ENCODE measurements around the gene DNM2.
A peak's percentile ranks its signal among the peaks of the same experiment; 100 is the strongest.

Gene DNM2

DNA sequence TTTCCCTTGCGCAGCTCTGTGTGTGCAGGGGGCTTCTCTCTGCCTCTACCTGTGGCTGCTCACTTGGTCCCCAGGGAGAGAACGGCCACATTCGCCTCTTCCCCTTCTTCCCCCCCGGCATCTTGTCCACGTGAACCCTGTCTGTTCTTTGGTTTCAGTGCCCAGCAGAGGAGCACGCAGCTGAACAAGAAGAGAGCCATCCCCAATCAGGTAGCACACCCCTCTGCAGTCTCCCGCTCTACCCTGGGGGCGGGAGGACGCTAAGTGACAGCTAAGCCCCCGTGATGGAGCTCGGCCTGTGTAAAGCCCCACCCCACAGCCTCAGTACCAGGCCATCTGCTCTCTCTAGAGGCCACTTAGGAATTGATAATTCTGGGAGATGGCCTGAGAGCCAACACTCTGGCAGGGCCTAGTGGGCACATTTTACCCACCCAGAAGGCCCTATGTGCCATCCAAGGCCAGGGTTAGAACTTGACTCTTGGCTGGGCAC is 87.9 kb downstream of the DNM2 start:
- Histone ChIP-seq H3K27ac (ENCODE audit: extremely low read depth, low read depth, low read length) (no peak overlapping the region), H3K4me1 (ENCODE audit: control insufficient read depth, insufficient read depth, low read length) (no peaks in the 10 kb centered on the region), H3K36me3 (ENCODE audit: control insufficient read depth in 2 of 2, insufficient read depth in 1 of 2, low read length in 2 of 2) (peaks cover 19 to 73% of the 10 kb centered on the region in 2 experiments; a peak in 2 of 3 replicates), H3K4me3 (ENCODE audit: low read depth, low read length) (no peak overlapping the region), H3K9me3 (ENCODE audit: control insufficient read depth, insufficient read depth, low read depth, low read length) (no peaks in the 10 kb centered on the region)
- CTCF ChIA-PET, result interaction anchor here (1.0 kb wide), 1 partner anchor 12 kb away, joined by 3 read pairs; no protein-coding TSS in a partner anchor
- TF ChIP-seq, protein P1, sequence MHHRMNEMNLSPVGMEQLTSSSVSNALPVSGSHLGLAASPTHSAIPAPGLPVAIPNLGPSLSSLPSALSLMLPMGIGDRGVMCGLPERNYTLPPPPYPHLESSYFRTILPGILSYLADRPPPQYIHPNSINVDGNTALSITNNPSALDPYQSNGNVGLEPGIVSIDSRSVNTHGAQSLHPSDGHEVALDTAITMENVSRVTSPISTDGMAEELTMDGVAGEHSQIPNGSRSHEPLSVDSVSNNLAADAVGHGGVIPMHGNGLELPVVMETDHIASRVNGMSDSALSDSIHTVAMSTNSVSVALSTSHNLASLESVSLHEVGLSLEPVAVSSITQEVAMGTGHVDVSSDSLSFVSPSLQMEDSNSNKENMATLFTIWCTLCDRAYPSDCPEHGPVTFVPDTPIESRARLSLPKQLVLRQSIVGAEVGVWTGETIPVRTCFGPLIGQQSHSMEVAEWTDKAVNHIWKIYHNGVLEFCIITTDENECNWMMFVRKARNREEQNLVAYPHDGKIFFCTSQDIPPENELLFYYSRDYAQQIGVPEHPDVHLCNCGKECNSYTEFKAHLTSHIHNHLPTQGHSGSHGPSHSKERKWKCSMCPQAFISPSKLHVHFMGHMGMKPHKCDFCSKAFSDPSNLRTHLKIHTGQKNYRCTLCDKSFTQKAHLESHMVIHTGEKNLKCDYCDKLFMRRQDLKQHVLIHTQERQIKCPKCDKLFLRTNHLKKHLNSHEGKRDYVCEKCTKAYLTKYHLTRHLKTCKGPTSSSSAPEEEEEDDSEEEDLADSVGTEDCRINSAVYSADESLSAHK (tag by site-specific recombination; IDR thresholded peaks at IDR 0.05), result no peak
- TF ChIP-seq, protein P2, sequence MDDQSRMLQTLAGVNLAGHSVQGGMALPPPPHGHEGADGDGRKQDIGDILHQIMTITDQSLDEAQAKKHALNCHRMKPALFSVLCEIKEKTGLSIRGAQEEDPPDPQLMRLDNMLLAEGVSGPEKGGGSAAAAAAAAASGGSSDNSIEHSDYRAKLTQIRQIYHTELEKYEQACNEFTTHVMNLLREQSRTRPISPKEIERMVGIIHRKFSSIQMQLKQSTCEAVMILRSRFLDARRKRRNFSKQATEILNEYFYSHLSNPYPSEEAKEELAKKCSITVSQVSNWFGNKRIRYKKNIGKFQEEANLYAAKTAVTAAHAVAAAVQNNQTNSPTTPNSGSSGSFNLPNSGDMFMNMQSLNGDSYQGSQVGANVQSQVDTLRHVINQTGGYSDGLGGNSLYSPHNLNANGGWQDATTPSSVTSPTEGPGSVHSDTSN (CRISPR knock-in tag; IDR thresholded peaks at IDR 0.05), result no peak
- no peak for TF ChIP-seq ZNF239 (tag by site-specific recombination; IDR thresholded peaks at IDR 0.05)
- TF ChIP-seq ZNF174 (tag by site-specific recombination; IDR thresholded peaks at IDR 0.05), result no peak
- no peak for TF ChIP-seq ZNF292 (tag by site-specific recombination; IDR thresholded peaks at IDR 0.05; ENCODE audit: borderline replicate concordance, low read depth)
- TF ChIP-seq MYNN (tag by site-specific recombination; IDR thresholded peaks at IDR 0.05; ENCODE audit: borderline replicate concordance), result no peak
- no peak for TF ChIP-seq ZBTB17 (tag by site-specific recombination; IDR thresholded peaks at IDR 0.05)
- no peak for TF ChIP-seq ZNF514 (tag by site-specific recombination; IDR thresholded peaks at IDR 0.05)
- POLR2A ChIA-PET, result interaction anchor here (0.5 kb wide), 1 partner anchor 262 kb away, joined by 5 read pairs; the partner anchor contains the start of gene ATG4D

DNA sequence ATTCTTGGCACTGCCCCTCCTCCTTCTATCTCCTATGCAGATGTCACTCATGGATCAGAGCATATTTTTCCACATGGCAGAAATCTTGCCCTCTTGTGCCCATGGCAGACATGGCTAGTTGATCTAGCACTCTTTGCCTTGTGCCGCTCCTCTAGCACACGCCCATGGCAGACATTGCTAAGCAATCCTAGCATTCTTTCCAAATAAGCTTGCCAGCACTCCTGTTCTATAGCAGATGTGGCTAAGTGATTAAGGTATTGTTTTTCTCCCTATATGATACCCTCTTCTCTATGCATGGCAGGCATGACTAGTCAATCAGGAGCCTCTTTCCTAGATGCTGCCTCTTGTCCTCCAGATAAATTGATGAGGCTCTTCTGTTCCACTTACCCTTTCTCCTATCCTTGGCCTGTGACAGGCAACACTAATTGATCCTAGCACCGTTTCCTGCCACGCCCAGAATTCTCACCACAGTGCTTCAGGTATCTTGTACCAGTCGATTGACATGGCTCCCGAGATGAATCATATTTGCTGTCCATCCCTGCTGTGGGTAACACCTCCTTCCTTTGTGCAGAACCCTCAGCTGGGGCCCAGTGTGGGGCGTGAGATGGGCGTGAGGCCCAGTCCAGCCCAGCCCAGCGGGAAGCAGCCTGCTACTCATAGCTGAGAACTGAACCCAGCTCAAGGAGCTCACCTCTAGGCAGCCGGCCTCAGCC is 91.2 kb downstream of the DNM2 start:
- CTCF ChIA-PET, result interaction anchor here (0.7 kb wide), 1 partner anchor 689 kb away, joined by 3 read pairs; no protein-coding TSS in a partner anchor
- no peak overlapping the region for H3K4me3 ChIP-seq (ENCODE audit: low read depth, low read length)
- no peaks in the 10 kb centered on the region for H3K9me3 ChIP-seq (ENCODE audit: control insufficient read depth, insufficient read depth, low read depth, low read length)
- TF ChIP-seq ZNF514 (tag by site-specific recombination; IDR thresholded peaks at IDR 0.05), result no peak
- 0 out of 2 replicates have a peak, but pooled peaks have one; percentile 34 for TF ChIP-seq KLF1 (tag by site-specific recombination; IDR thresholded peaks at IDR 0.05)
- TF ChIP-seq KLF10 (tag by site-specific recombination; IDR thresholded peaks at IDR 0.05), result peak; percentile 69; the same call in 1 of the 2 replicates
- TF ChIP-seq ZBTB17 (tag by site-specific recombination; IDR thresholded peaks at IDR 0.05), result peak; percentile 97
- TF ChIP-seq ZNF23 (tag by site-specific recombination; IDR thresholded peaks at IDR 0.05; ENCODE audit: borderline replicate concordance), result peak; percentile 99
- TF ChIP-seq ZNF768 (tag by site-specific recombination; IDR thresholded peaks at IDR 0.05), result no peak
- 0 out of 2 replicates have a peak, but pooled peaks have one; percentile 25 for TF ChIP-seq ZBTB8A (tag by site-specific recombination; IDR thresholded peaks at IDR 0.05)
- TF ChIP-seq ZIC2 (tag by site-specific recombination; IDR thresholded peaks at IDR 0.05), result peak; percentile 42
- POLR2A ChIA-PET, result interaction anchor here (0.6 kb wide), 1 partner anchor 31 kb away, joined by 4 read pairs; no protein-coding TSS in a partner anchor
- no peak overlapping the region for H3K27ac ChIP-seq (ENCODE audit: extremely low read depth, low read depth, low read length)
- H3K4me1 ChIP-seq (ENCODE audit: control insufficient read depth, insufficient read depth, low read length), result no peaks in the 10 kb centered on the region
- peaks cover 13 to 70% of the 10 kb centered on the region in 2 experiments; a peak in 2 of 3 replicates for H3K36me3 ChIP-seq (ENCODE audit: control insufficient read depth in 2 of 2, insufficient read depth in 1 of 2, low read length in 2 of 2)

DNA sequence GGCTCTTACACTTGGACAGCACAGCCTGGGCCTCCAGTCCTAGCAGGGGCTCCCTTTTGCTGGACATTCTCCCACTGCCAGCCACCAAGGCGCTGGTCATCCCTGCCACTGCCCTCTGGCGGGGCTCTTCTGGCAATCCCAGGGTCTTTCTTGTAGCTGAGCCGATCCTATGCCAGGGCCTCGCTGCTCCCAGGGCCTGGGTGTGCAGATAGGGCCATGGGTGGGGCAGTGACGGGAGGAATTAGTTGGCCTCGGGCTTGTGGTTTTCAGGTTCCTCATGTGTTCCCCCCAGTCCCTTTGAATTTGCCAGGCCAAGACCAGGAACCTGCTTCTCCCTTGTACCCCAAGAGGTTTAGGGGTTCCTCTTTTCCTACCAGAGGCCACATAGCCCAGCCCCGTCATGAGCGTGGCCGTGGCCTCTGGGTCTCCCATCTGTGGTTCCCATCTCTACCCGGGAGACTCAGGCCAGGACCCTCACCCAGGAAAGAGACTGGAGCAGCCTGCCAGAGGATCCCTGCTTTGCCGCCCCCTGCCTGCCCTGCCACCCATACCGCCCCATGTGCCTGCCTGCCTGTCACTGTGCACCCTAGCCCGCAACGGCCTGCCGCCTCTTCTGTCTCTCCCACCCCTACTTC is 91.9 kb downstream of the DNM2 start:
- POLR2A ChIA-PET, result interaction anchor here (0.6 kb wide), 1 partner anchor 303 kb away, joined by 6 read pairs; no protein-coding TSS in a partner anchor
- peaks cover 6 to 68% of the 10 kb centered on the region in 2 experiments; a peak in 2 of 3 replicates for H3K36me3 ChIP-seq (ENCODE audit: control insufficient read depth in 2 of 2, insufficient read depth in 1 of 2, low read length in 2 of 2)
- CTCF ChIA-PET, result no interaction called here
- no peaks in the 10 kb centered on the region for H3K4me1 ChIP-seq (ENCODE audit: control insufficient read depth, insufficient read depth, low read length)
- no peak overlapping the region for H3K4me3 ChIP-seq (ENCODE audit: low read depth, low read length)
- no peaks in the 10 kb centered on the region for H3K9me3 ChIP-seq (ENCODE audit: control insufficient read depth, insufficient read depth, low read depth, low read length)
- H3K27ac ChIP-seq (ENCODE audit: extremely low read depth, low read depth, low read length), result no peak overlapping the region
- TF ChIP-seq, protein P3, sequence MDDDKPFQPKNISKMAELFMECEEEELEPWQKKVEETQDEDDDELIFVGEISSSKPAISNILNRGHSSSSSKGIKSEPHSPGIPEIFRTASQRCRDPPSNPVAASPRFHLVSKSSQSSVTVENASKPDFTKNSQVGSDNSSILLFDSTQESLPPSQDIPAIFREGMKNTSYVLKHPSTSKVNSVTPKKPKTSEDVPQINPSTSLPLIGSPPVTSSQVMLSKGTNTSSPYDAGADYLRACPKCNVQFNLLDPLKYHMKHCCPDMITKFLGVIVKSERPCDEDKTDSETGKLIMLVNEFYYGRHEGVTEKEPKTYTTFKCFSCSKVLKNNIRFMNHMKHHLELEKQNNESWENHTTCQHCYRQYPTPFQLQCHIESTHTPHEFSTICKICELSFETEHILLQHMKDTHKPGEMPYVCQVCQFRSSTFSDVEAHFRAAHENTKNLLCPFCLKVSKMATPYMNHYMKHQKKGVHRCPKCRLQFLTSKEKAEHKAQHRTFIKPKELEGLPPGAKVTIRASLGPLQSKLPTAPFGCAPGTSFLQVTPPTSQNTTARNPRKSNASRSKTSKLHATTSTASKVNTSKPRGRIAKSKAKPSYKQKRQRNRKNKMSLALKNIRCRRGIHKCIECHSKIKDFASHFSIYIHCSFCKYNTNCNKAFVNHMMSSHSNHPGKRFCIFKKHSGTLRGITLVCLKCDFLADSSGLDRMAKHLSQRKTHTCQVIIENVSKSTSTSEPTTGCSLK (tag by site-specific recombination; IDR thresholded peaks at IDR 0.05), result no peak
- TF ChIP-seq ZNF776 (tag by site-specific recombination; IDR thresholded peaks at IDR 0.05; ENCODE audit: borderline replicate concordance) (no peak), ZNF785 (tag by site-specific recombination; IDR thresholded peaks at IDR 0.05) (no peak), ZNF664 (tag by site-specific recombination; IDR thresholded peaks at IDR 0.05) (no peak), ZNF341 (tag by site-specific recombination; IDR thresholded peaks at IDR 0.05; ENCODE audit: low read depth) (no peak), ZNF354C (tag by site-specific recombination; IDR thresholded peaks at IDR 0.05; ENCODE audit: borderline replicate concordance, low read depth) (no peak), BCL11B (tag by site-specific recombination; IDR thresholded peaks at IDR 0.05; ENCODE audit: low read depth) (no peak), ZNF112 (tag by site-specific recombination; IDR thresholded peaks at IDR 0.05) (no peak)
- TF ChIP-seq, protein P4, sequence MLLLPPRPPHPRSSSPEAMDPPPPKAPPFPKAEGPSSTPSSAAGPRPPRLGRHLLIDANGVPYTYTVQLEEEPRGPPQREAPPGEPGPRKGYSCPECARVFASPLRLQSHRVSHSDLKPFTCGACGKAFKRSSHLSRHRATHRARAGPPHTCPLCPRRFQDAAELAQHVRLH (tag by site-specific recombination; IDR thresholded peaks at IDR 0.05), result no peak
